Measurements from ENCODE around the gene POMGNT2. TPM values are rescaled to one million over a fixed set of nuclear protein-coding genes. Genes with fewer than 3 reads are reported as not detected.

The POMGNT2 gene
- total RNA-seq, 4 donors from 2014 or later, result 22.4 to 39.6 (median 31.1) TPM

GRCh38 chr3:43077261-43077660, 28.6 kb downstream of the POMGNT2 start:
- intact Hi-C loops (cut with DNase I), result no loop called here
- TF ChIP-seq POLR2AphosphoS5 (IDR thresholded peaks at IDR 0.05) (no peak), POLR2A (IDR thresholded peaks at IDR 0.05; ENCODE audit: low read depth) (no peak), CTCF (IDR thresholded peaks at IDR 0.05) (no peak), EP300 (IDR thresholded peaks at IDR 0.05) (no peak)
- no peaks in the 10 kb centered on the region for H3K4me1 ChIP-seq
- no peak for DNase-seq (ENCODE audit: extremely low spot score)
- H3K27me3 ChIP-seq, result no peaks in the 10 kb centered on the region
- H3K36me3 ChIP-seq, result peaks cover 19 to 29% (median 27%) of the 10 kb centered on the region in 4 donors
- 95% methylated on average over 6 of the region's 6 CpGs for WGBS
- H3K4me3 ChIP-seq, result no peak overlapping the region
- H3K9me3 ChIP-seq, result no peaks in the 10 kb centered on the region
- no peak overlapping the region for H3K27ac ChIP-seq (replicated peaks in 1 of 4)

- Histone ChIP-seq H3K4me3 (no peak overlapping the region), H3K36me3 (peaks cover 19 to 29% (median 27%) of the 10 kb centered on the region in 4 donors), H3K9me3 (no peaks in the 10 kb centered on the region), H3K4me1 (no peaks in the 10 kb centered on the region), H3K27me3 (no peaks in the 10 kb centered on the region), H3K27ac (replicated peaks in 1 of 4) (no peak overlapping the region)
- no peak for DNase-seq (ENCODE audit: extremely low spot score)
- intact Hi-C loops (cut with DNase I), result no loop called here
- TF ChIP-seq POLR2A (IDR thresholded peaks at IDR 0.05; ENCODE audit: low read depth), result no peak
- no peak for TF ChIP-seq POLR2AphosphoS5 (IDR thresholded peaks at IDR 0.05)
- no peak for TF ChIP-seq CTCF (IDR thresholded peaks at IDR 0.05)
- TF ChIP-seq EP300 (IDR thresholded peaks at IDR 0.05), result no peak
- 67% methylated on average over 4 of the region's 4 CpGs for WGBS
Observed at GRCh38 chr3:43076857-43077256, 29.0 kb downstream of the POMGNT2 start.

- Histone ChIP-seq H3K27me3 (no peaks in the 10 kb centered on the region), H3K9me3 (no peaks in the 10 kb centered on the region), H3K4me3 (no peak overlapping the region), H3K4me1 (no peaks in the 10 kb centered on the region), H3K36me3 (peaks cover 16 to 24% (median 22%) of the 10 kb centered on the region in 4 donors), H3K27ac (replicated peaks in 1 of 4) (no peak overlapping the region)
- intact Hi-C loops (cut with DNase I), result no loop called here
- 100% methylated on average over 2 of the region's 5 CpGs for WGBS
- no peak for DNase-seq (ENCODE audit: extremely low spot score)
- no peak for TF ChIP-seq EP300 (IDR thresholded peaks at IDR 0.05)
- no peak for TF ChIP-seq CTCF (IDR thresholded peaks at IDR 0.05)
- no peak for TF ChIP-seq POLR2A (IDR thresholded peaks at IDR 0.05; ENCODE audit: low read depth)
- TF ChIP-seq POLR2AphosphoS5 (IDR thresholded peaks at IDR 0.05), result no peak
Observed at GRCh38 chr3:43075904-43076661, 29.8 kb downstream of the POMGNT2 start.

GRCh38 chr3:43074901-43075689, 30.8 kb downstream of the POMGNT2 start:
- H3K27ac ChIP-seq (replicated peaks in 1 of 4), result no peak overlapping the region
- no peaks in the 10 kb centered on the region for H3K27me3 ChIP-seq
- H3K4me3 ChIP-seq, result no peak overlapping the region
- no peaks in the 10 kb centered on the region for H3K9me3 ChIP-seq
- intact Hi-C loops (cut with DNase I), result no loop called here
- TF ChIP-seq POLR2AphosphoS5 (IDR thresholded peaks at IDR 0.05) (no peak), CTCF (IDR thresholded peaks at IDR 0.05) (no peak), POLR2A (IDR thresholded peaks at IDR 0.05; ENCODE audit: low read depth) (no peak), EP300 (IDR thresholded peaks at IDR 0.05) (no peak)
- no peaks in the 10 kb centered on the region for H3K4me1 ChIP-seq
- 87% methylated on average over 5 of the region's 5 CpGs for WGBS
- H3K36me3 ChIP-seq, result peaks cover 6 to 14% (median 12%) of the 10 kb centered on the region in 4 donors
- no peak for DNase-seq (ENCODE audit: extremely low spot score)

Data from esophagus muscularis mucosa (tissue), 4 donors.